ENCODE data around the gene TBC1D7.

GRCh38 chr6:13373488-13373886, 45.1 kb upstream of the TBC1D7 start:
- TF ChIP-seq POLR2A (IDR thresholded peaks at IDR 0.05) = no peak
- no peak for TF ChIP-seq CTCF (IDR thresholded peaks at IDR 0.05)

Measured in thyroid gland (tissue), 4 donors.